Stomach (tissue), 9 donors: ENCODE measurements around the gene DCLRE1B. TPM values are rescaled to one million over a fixed set of nuclear protein-coding genes. Genes with fewer than 3 reads are reported as not detected.

ENCODE experiments used
- DNase-seq, 2 donors: peaks; one replicate each; pipeline versions ENCODE4 v3.0.0 to v3.0.0-alpha.2; 2013 to 2019
- H3K27ac ChIP-seq, 5 donors: fragments of 200-600 bp in 4 of 5; sonication (generic) in 4 of 5; one replicate each; pipeline ENCODE4 v1.5.1; 2013 to 2019; ENCODE audit warnings: mild to moderate bottlenecking in 1 of 5, moderate library complexity in 1 of 5
- H3K27me3 ChIP-seq, 3 donors: fragments of 200-600 bp; sonication (generic); one replicate each; pipeline ENCODE4 v1.5.1; 2017 to 2019; ENCODE audit warnings: mixed run types in 1 of 3
- H3K36me3 ChIP-seq, 4 donors: fragments of 200-600 bp; sonication (generic); 1 replicate in 3 of 4; 2 replicates in 1 of 4; pipeline ENCODE4 v1.5.1; 2016 to 2019
- H3K4me1 ChIP-seq, 4 donors: fragments of 200-600 bp; sonication (generic); one replicate each; pipeline ENCODE4 v1.5.1; 2016 to 2019
- H3K4me3 ChIP-seq, 4 donors: fragments of 200-600 bp; sonication (generic) in 3 of 4; one replicate each; pipeline ENCODE4 v1.5.1; 2016 to 2019; ENCODE audit warnings: mild to moderate bottlenecking in 1 of 4
- H3K9me3 ChIP-seq, 4 donors: fragments of 200-600 bp; sonication (generic); one replicate each; pipeline ENCODE4 v1.5.1; 2016 to 2019
- CTCF ChIP-seq, 7 experiments: fragments of 450-650 bp in 4 of 7; fragments of 200-600 bp in 3 of 7; sonication (generic) in 3 of 7; IDR thresholded peaks; one replicate each; pipeline ENCODE4 v1.5.1; 2016 to 2019; ENCODE audit warnings: antibody characterized with exemption in 7 of 7, control low read depth in 2 of 7, mild to moderate bottlenecking in 1 of 7
- EP300 ChIP-seq: sonication (generic); formaldehyde crosslinking; IDR thresholded peaks from one replicate; pipeline ENCODE4 v1.6.1; 2017; ENCODE audit warnings: antibody characterized with exemption
- POLR2A ChIP-seq, 4 donors: fragments of 450-650 bp; IDR thresholded peaks; one replicate each; pipeline ENCODE4 v1.6.1; 2016; ENCODE audit warnings: antibody characterized with exemption in 4 of 4, control low read depth in 2 of 4, mild to moderate bottlenecking in 1 of 4, moderate library complexity in 1 of 4
- POLR2AphosphoS5 ChIP-seq, 3 donors: sonication (generic); formaldehyde crosslinking; IDR thresholded peaks; one replicate each; pipeline ENCODE4 v1.6.1; 2016; ENCODE audit warnings: antibody characterized with exemption in 3 of 3
- WGBS, 5 donors: extraction: QIAGEN DNeasy Blood & Tissue Kit in 3 of 5; methylation state at CpG; one replicate each; pipeline versions ENCODE4 v1.1.5 to v1.1.7; 2013 to 2018; 5-methylcytosine and 5-hydroxymethylcytosine counted together
- intact Hi-C: fragments of 100-400 bp; cut with DNase I; formaldehyde crosslinking; loops from one replicate; pipeline ENCODE4 v1.15.1; 2023; ENCODE audit warnings: low total_unique reads
- polyA plus RNA-seq, 3 donors: library from polyadenylated mRNA; stranded (reverse); fragments of 200-250 nt; gene quantifications; one replicate each; pipeline ENCODE4 v1.2.3, GENCODE V29; 2013
- total RNA-seq, 5 donors: library from RNA; depleted of rRNA; stranded (reverse); fragments of >200 nt; gene quantifications; one replicate each; pipeline versions ENCODE4 v1.1.0 to v1.2.3, GENCODE V29; 2014 to 2016
- donor health status: healthy with polysubstance abuse.
- donor health status: Bipolar disorder and iron deficiency.
- donor health status: healthy.

The DCLRE1B gene
- total and polyA plus RNA-seq, 8 donors, result 0.45 to 3.9 (median 1.9) TPM; not detected in 2

- 89 to 96% (median 93%) methylated on average over 8 of the region's 8 CpGs for WGBS, 5 donors
- H3K4me1 ChIP-seq, result peaks cover 0 to 18% (median 0%) of the 10 kb centered on the region in 4 donors
- peaks cover 41 to 72% (median 69%) of the 10 kb centered on the region in 4 donors for H3K36me3 ChIP-seq
- no peaks in the 10 kb centered on the region for H3K9me3 ChIP-seq
- intact Hi-C loops, result no loop called here
- no peaks in the 10 kb centered on the region for H3K27me3 ChIP-seq
- H3K4me3 ChIP-seq, result no peak overlapping the region
- TF ChIP-seq EP300 (no peak), POLR2AphosphoS5 (IDR thresholded peaks at IDR 0.05) (no peak), POLR2A (IDR thresholded peaks at IDR 0.05) (no peak), CTCF (IDR thresholded peaks at IDR 0.05) (no peak)
- H3K27ac ChIP-seq, result no peak overlapping the region
- no peak for DNase-seq
These were observed 9.2 kb upstream of the DCLRE1B start for GRCh38 chr1:113895961-113896360.

GRCh38 chr1:113898241-113898814 is 6.8 kb upstream of the DCLRE1B start:
- TF ChIP-seq POLR2AphosphoS5 (IDR thresholded peaks at IDR 0.05) (no peak), POLR2A (IDR thresholded peaks at IDR 0.05) (no peak), EP300 (no peak), CTCF (IDR thresholded peaks at IDR 0.05) (no peak)
- H3K4me3 ChIP-seq, result no peak overlapping the region
- no peak overlapping the region for H3K27ac ChIP-seq
- H3K27me3 ChIP-seq, result no peaks in the 10 kb centered on the region
- no peak for DNase-seq
- no peaks in the 10 kb centered on the region for H3K9me3 ChIP-seq
- peaks cover 41 to 87% (median 83%) of the 10 kb centered on the region in 4 donors for H3K36me3 ChIP-seq
- intact Hi-C loops, result no loop called here
- 92 to 97% (median 96%) methylated on average over 1 of the region's 1 CpG for WGBS, 5 donors
- H3K4me1 ChIP-seq, result peaks cover 6 to 41% (median 12%) of the 10 kb centered on the region in 4 donors

- H3K27ac ChIP-seq, result peak overlapping the region in 1 of 5 donors; percentile 23
- no peaks in the 10 kb centered on the region for H3K9me3 ChIP-seq
- no peaks in the 10 kb centered on the region for H3K27me3 ChIP-seq
- intact Hi-C loops, result no loop called here
- H3K4me3 ChIP-seq, result no peak overlapping the region
- no peak for DNase-seq
- peaks cover 8 to 49% (median 19%) of the 10 kb centered on the region in 4 donors for H3K4me1 ChIP-seq
- no peak for TF ChIP-seq CTCF (IDR thresholded peaks at IDR 0.05)
- peaks cover 41 to 84% (median 82%) of the 10 kb centered on the region in 4 donors for H3K36me3 ChIP-seq
These were observed 6.0 kb upstream of the DCLRE1B start for GRCh38 chr1:113899111-113899510.

- no peaks in the 10 kb centered on the region for H3K9me3 ChIP-seq
- WGBS, 5 donors, result 73 to 81% (median 77%) methylated on average over 3 of the region's 3 CpGs
- H3K4me1 ChIP-seq, result peaks cover 8 to 59% (median 30%) of the 10 kb centered on the region in 4 donors
- peaks cover 30 to 64% (median 61%) of the 10 kb centered on the region in 4 donors for H3K36me3 ChIP-seq
- DNase-seq, result no peak
- TF ChIP-seq EP300 (no peak), POLR2A (IDR thresholded peaks at IDR 0.05) (no peak), POLR2AphosphoS5 (IDR thresholded peaks at IDR 0.05) (no peak), CTCF (IDR thresholded peaks at IDR 0.05) (no peak)
- H3K4me3 ChIP-seq, result no peak overlapping the region
- H3K27me3 ChIP-seq, result no peaks in the 10 kb centered on the region
- intact Hi-C loops, result loop anchor here (10.0 kb wide), 1 partner anchor 66 kb away; no protein-coding TSS in a partner anchor
- H3K27ac ChIP-seq, result no peak overlapping the region
These were observed 3.9 kb upstream of the DCLRE1B start for GRCh38 chr1:113901191-113901590.
